Ecto neural progenitor cell (in vitro differentiated cells): ENCODE results near the gene C1R.
"Not testable (repeated sequence)": the region's sequence is repeated elsewhere in the genome, so short reads cannot be mapped to it uniquely, and the experiment has no call there.

ENCODE experiments used
- DNase-seq: peaks from one replicate; pipeline ENCODE4 v3.0.0-alpha.2; 2018; ENCODE audit warnings: low spot score

The C1R gene

GRCh38 chr12:7120166-7120565 is 27.9 kb upstream of the C1R start:
- no peak for DNase-seq

- no peak for DNase-seq
Observed at GRCh38 chr12:7118881-7119280, 26.6 kb upstream of the C1R start.

DNA sequence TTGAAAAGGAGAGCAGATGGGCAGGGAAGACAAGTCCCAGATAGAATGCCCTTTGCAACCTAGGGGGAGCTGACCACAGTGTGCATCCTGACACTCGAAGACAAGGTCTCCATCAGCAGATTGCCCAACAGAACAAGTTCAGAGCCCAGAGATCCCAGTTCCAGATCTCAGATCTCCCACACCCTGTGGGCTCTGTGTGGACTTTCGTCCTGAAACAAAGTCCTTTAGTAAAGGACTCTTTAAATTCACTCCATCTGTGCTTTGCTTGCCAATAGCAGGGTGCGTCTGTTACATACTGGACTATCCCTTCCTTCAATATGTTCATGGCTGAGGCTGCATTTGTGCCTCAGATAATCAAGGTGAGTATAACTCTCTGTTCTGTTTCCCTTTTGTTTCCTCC is 25.4 kb upstream of the C1R start:
- DNase-seq: no peak

DNA sequence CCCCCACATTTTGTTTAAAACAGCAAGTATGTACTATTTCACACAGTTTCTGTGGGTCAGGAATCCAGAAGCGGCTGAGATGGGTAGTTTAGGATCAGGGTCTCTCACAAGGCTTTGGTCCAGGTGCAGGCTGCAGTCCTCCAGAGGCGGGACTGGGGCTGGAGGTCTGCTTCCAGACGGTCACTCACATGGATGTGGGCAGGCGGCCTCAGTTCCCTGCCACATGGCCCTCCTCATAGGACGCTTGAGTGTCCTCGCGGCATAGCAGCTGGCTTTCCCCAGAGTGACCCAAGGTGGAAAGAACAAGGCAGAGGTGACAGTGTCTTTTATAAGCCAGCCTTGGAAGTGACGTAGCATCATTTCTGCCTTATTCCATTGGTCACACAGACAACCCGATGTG is 24.7 kb upstream of the C1R start:
- DNase-seq: no peak

- no peak for DNase-seq
Observed at GRCh38 chr12:7116196-7116595, 24.0 kb upstream of the C1R start.

- DNase-seq: no peak
Observed at GRCh38 chr12:7114851-7115250, 22.6 kb upstream of the C1R start.

DNA sequence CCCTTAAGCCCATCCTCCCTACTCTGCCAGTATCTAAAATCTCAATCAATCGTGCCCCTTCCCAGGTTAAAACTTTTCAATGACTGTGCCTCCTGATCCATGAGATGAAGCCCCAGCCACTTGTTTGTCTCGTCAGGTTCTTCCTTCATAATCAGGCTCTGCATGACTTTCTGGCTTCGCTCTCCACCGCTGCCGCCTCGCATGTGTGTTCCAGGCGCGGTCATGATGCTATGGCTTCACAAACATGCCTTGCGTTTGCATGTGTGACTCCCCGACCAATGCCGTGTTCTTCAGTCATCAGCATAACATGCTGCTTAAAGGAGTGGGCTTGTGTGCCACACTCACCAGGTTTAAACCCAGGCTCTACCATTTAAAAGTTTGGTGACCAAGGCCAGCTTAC is 21.8 kb upstream of the C1R start:
- no peak for DNase-seq

DNA sequence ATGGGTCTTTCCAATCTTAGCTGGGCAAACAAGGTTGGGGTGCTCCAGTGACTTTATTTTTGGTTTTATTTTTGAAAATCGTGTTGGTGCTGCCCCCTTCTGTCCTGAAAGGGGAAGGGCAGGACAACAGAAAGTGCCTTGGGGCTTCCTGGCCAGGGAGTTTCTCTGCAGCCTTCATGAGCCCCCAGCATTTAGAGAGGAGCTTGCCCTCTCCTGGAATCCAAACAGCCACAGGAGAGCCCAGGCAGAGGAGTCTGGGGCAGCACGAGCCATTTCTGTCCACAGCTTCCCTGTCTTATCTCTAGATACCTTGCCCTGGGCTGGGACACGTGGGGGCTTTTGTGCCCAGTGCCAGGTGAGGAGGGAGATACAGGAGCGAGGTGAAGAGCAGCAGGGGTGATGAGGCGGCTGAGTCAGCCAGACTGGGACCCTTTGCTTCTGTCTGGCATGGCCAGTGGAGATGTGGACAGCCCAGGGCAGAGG is 21.2 kb upstream of the C1R start:
- DNase-seq: no peak

GRCh38 chr12:7112041-7112440 is 19.8 kb upstream of the C1R start:
- DNase-seq: no peak

DNA sequence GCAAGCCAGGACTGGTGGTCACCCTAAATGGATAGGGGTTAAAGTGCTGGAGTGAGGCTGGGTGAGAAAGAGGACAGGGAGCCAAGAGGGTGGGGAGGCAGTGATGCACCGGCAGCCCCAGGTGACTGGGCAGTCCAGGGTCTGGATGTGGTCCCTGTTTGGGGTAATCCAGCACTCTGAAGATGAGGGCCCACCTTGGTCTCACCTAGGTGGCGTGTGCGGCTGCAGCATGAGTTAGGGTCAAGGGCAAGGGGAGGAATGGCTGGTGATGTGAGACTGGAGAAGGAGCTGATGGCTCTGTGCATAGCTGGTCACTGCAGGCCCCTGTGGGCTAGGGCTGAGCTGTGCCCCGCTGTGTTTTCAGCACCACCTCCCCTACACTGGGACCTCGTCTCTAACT is 18.4 kb upstream of the C1R start:
- no peak for DNase-seq

- DNase-seq: no peak
Observed at GRCh38 chr12:7109572-7109920, 17.3 kb upstream of the C1R start.

DNA sequence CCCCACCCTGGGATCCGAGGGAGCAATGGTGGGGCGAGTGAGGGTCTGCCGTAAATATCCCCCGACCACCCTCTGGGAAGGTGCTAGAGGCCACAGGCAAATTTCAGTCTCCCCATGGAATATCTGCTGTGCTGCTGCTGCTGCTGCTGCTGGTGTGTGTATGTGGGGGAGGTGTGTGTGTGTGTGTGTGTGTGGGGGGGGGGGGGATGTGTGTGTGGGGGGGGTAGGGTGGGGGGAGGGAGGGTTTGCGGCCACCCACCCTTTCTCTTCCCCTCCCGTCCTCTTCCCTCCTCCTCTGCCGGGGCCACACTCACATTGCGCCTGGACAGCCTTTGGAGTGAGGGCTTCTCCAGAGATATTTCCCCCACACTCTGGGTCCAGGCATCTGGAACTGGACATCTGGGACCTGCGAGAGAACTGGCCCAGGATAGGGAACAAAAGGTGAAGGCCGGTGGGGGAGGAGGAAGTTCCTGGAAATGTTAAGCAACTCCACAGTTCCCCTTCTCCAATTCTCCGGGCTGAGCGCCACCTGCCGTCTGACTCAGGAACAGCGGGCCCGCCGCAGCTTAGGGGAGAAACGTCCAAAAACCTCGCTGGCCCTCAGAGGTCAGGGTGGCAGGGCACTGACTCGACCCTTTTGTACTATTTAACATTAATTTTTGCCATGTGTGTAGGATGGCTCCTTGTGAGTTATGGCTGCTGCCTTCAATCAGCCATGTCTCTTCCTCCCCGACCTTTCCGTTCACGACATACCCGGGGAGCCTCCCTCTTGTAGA is 16.7 kb upstream of the C1R start, which contains the start of gene C1RL:
Gene C1RL, minus strand, starts transcription at position 419 of the 776 bp plus-strand sequence. Its CDS starts 34 bp downstream, at position 385.
- peak; percentile 94 for DNase-seq

- peak; percentile 78 for DNase-seq
Observed at GRCh38 chr12:7108003-7108795, 16.0 kb upstream of the C1R start.

DNA sequence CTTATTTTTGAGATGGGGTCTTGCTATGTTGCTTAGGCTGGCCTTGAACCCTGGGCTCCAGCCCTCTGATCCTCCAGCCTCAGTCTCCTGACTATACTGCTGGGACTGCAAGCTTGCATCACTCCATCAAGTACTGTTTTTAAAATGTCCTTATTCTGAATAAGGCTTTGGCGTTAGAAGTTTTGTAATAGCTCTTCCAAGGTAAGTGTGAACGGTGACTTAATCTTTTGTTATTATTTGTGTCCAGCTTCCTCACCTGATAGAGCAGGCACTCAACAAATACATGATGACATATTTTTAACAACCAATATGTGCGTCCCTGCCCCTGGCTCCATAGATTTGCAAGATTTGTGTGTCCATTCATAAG is 15.4 kb upstream of the C1R start:
- DNase-seq: no peak

DNA sequence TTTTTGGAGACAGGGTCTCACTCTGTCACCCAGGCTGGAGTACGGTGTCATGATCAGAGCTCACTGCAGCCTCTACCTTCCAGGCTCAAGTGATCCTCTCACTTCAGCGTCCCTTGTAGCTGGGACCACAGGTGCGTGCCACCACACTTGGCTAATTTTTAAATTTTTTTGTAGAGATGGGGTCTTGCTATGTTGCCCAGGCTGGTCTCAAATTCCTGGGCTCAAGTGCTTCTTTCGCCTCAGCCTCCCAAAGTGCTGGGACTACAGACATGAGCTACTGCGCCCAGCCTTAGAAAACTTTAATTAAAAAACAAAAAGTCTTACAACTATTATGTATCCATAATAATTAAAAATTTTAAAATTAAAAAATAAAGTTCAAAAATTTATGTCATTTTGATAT is 14.9 kb upstream of the C1R start:
- DNase-seq: not testable (repeated sequence)

- no peak for DNase-seq
Observed at GRCh38 chr12:7106082-7106481, 13.8 kb upstream of the C1R start.

- no peak for DNase-seq
Observed at GRCh38 chr12:7103837-7104584, 11.8 kb upstream of the C1R start.

DNA sequence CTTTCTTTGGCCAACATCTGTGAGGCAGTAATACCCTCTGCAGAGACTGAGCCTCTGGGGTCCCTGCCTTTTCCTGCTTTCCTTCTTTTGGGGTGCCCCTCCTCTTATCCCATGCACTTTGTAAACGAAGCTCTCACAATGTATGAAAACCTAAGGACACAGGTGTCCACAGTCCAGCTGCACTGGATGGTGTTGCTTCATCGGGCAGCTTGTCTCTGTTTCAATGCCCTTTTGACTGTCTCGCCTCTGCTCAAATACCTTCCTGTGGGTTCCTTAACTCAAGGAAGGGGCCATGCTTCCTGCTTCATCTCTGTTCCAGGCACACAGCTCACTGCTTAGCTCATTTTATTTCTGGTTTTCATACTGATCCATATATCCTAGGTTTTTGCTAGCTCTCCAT is 10.3 kb upstream of the C1R start:
- no peak for DNase-seq

- no peak for DNase-seq
Observed at GRCh38 chr12:7101694-7102131, 9.5 kb upstream of the C1R start.

- no peak for DNase-seq
Observed at GRCh38 chr12:7101047-7101693, 8.9 kb upstream of the C1R start.

DNA sequence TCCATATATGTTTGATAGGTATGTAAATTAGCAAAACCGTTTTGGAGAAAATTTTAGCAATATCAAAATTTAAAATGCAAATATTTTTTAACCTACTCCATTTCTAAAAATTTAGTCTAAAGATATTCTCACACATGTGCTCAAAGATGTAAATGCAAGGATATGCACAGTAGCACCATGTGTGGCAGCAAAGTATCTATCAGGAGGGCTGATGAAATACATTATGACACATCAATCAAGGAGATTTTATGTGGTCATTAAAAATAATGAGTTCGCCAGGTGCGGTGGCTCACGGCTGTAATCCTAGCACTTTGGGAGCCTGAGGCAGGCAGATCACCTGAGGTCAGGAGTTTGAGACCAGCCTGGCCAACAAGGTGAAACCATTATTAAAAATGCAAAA is 8.0 kb upstream of the C1R start:
- DNase-seq: no peak
